Right ventricle myocardium inferior (tissue), 1 donor: ENCODE results near the gene ZNF133. TPM values are rescaled to one million over a fixed set of nuclear protein-coding genes. Genes with fewer than 3 reads are reported as not detected.
"Not testable (repeated sequence)": the region's sequence is repeated elsewhere in the genome, so short reads cannot be mapped to it uniquely, and the experiment has no call there.

Experiments
- ATAC-seq: fragments of 200-7000 bp; cut with Tn5 transposase; one replicate; pipeline ENCODE4 v1.9.1; 2020; ENCODE audit warnings: mild to moderate bottlenecking, moderate library complexity
- DNase-seq: peaks from one replicate; pipeline ENCODE4 v3.0.0; 2021; ENCODE audit errors: missing footprints
- intact Hi-C: fragments of 100-400 bp; cut with DNase I; formaldehyde crosslinking; loops from one replicate; pipeline ENCODE4 v1.11.0; 2022
- total RNA-seq: library from RNA; stranded (reverse); fragmentation: NEBNext Ultra II Directional; extraction: Animal tissue kit (Norgen Biotek cat#: 25700); gene quantifications from one replicate; pipeline ENCODE4 v1.2.1, GENCODE V29; 2021
- donor health status: DM: no; HTN: yes; CAD: no; lungs with severe emphysema.

The ZNF133 gene
- total RNA-seq, 1 donor from 2014 or later: 7.6 TPM

DNA sequence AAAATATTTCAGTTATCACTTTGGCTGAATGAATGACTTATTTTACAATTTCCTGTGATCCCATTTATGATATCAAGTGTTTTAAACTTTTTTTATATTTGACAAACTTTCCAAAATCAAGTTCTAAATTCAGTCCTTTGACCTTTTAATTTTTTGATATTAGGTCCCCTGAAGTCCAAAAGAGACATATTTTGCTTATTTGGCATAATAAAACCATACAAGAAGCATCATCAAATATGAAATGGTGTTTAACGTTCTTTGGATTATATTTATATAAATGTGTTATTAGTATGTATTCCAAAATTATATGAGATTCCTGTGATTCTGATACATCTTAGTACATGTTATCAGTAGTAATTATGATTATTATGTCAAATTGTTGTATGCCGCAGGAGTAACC lies 38.7 kb downstream of the ZNF133 start:
- ATAC-seq (no peak), DNase-seq (no peak)
- intact Hi-C loops: no loop called here

DNA sequence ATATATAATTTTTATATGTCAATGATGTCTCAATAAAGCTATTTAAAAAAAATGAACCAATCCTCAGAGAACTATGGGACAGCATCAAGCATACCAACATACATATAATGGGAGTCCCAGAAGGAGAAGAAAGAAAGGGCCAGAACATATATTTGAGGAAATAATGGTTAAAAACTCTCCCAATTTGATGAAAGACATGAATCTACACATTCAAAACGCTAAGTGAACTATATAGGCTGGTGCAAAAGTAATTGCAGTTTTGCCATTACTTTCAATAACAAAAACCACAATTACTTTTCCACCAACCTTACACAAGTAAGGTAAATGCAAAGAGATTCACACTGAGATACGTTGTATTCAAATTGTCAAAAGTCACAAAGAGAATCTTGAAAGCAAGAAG lies 43.4 kb downstream of the ZNF133 start:
- intact Hi-C loops: no loop called here
- DNase-seq: no peak
- no peak for ATAC-seq

DNA sequence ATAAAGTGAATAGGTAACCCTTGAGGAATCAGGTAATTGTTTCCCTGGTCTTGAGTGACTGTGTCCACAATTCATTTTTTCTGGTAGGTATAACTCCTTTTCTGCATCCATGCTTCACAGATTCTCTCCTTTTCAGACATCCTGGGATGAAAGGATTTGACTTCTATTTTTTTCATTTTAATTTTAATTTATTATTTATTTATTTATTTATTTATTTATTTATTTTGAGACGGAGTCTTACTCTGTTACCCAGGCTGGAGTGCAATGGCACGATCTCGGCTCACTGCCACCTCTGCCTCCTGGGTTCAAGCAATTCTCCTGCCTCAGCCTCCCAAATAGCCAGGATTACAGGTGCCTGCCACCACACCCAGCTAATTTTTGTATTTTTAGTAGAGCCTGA lies 61.4 kb downstream of the ZNF133 start:
- ATAC-seq, DNase-seq, intact Hi-C loops: not testable (repeated sequence)

DNA sequence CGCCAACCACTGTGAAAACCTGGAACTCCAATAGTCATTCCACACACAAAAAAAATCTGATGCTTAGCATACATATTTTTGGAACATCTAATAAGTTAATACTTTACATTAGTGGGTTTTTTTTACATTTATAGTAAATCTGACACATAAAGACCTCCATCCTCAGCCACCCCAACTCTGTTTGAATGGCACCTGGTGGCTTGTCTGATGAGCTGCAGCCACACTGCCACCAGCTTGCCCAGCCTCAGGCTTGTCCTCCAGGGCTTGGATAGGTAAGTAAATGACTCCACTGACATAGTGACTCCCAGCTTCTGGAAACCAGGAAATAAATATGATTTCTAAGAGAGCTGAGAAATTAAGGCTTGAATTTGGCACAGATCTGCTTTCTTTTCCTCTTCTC lies 71.5 kb downstream of the ZNF133 start:
- intact Hi-C loops: no loop called here
- no peak for ATAC-seq
- no peak for DNase-seq

DNA sequence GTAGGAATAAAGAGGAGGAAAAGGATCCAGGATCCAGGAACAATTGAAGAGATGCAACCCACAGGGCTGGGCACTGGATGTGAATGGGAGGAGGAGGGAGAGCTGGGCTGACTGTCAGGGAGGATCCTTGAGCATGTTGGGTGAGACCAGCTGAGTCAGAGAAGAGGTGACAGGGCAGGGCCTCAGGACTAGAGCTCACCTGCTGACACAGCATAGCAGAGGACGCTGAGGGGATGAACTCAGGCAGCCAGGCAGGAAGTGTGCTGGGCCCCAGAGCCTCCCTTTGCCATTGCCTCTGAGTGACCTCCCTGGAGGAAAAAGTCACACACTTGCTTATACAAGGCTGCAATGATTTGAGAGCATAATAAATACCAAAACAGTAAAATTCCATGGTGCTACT lies 72.3 kb downstream of the ZNF133 start:
- no peak for DNase-seq
- ATAC-seq: no peak
- intact Hi-C loops: no loop called here

DNA sequence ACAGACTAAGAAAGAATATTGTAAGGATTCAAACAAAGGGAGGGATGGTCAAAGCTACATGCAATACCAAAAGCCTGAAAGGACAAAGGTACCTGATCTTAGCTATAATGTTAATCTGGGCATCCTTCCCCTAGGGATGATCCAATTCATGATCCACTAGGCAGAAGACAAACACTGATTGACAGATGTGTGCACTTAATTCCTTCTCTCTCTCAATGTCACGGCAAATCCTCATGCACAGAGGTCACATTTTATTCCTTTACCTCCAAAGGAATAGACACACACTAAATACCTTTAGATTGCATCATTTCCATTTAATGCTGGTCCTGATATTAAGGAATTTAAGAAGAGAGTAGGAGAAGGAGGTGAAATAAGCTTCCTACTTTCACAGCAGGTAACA lies 73.4 kb downstream of the ZNF133 start:
- no peak for ATAC-seq
- DNase-seq: no peak
- intact Hi-C loops: no loop called here

DNA sequence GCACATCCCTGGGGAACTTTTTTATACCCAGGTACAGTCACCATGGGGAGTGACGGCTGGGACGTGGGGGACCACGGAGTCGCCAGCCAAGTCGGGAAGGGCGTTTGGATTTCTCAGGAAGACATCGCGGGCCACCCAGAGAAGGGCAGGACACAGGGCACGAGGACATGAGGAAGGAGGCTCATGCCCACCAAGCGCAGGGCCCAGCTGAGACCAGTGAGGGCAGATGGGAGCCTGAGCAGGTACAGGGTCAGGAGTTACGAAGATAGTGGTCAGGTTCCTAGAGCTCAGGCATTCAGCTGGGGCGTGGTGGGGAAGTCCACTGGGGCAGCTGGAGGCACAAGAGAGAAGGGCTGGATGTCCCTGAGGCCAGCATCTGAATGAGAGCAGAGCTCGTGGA lies 74.6 kb downstream of the ZNF133 start:
- no peak for DNase-seq
- intact Hi-C loops: no loop called here
- no peak for ATAC-seq

DNA sequence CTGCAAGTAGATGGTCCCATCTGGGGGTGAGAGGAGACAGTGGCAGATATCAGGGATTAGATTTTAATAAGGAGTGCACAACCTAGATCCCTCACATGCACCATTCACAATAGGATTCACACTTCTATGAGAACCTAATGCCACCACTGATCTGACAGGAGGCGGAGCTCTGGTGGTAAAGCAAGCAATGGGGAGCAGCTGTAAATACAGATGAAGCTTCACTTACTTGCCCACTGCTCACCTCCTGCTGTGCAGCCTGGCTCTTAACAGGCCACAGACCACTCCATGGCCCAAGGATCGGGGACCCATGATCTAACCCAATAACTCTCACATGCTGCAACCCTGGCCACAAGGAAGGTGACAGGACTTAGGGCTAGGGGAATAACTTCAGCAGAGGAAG lies 75.4 kb downstream of the ZNF133 start:
- ATAC-seq (no peak), DNase-seq (no peak)

DNA sequence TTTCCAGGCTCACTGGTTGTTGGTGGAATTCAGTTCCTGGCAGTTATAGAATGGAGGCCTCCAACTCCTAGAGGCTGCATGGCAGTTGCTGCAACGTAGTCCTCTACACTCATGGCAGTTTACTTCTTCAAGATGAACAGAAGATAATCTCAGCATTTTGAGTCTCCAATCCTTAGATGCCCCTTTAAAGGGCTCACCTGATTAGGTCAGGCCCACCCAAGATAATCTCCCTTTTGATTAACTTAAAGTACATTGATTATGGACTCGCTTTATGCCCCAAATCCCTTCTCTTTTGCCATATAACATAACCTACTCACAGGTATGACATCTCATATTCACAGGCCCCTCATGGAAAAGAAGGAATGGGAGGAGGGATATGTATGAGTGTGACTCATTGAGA lies 76.4 kb downstream of the ZNF133 start:
- ATAC-seq: no peak
- intact Hi-C loops: no loop called here

More for the DNA sequence above, 75.4 kb downstream of the ZNF133 start:
- intact Hi-C loops: no loop called here

More for the DNA sequence above, 76.4 kb downstream of the ZNF133 start:
- DNase-seq: no peak

Other genes starting within 250 kb of the ZNF133 start
- not detected for gene OVOL2, start 230.6 kb upstream of the ZNF133 start, total RNA-seq
- gene KAT14, start 150.7 kb upstream of the ZNF133 start, total RNA-seq: 10.7 TPM
- 13.3 TPM for gene PET117, start 150.7 kb upstream of the ZNF133 start, total RNA-seq
- gene DZANK1, start 178.5 kb downstream of the ZNF133 start, total RNA-seq: 1.1 TPM
- 7.7 TPM for gene POLR3F, start 178.9 kb downstream of the ZNF133 start, total RNA-seq
- gene RBBP9, start 208.7 kb downstream of the ZNF133 start, total RNA-seq: 5.1 TPM
- 8.9 TPM for gene SEC23B, start 219.4 kb downstream of the ZNF133 start, total RNA-seq